Keratinocyte (primary cell): Measurements from ENCODE around the gene AP1S3. TPM values are rescaled to one million over a fixed set of nuclear protein-coding genes. Genes with fewer than 3 reads are reported as not detected.

Experiments used
- DNase-seq: peaks from one replicate; pipeline ENCODE4 v3.0.0-alpha.2; 2011; ENCODE audit warnings: low read depth, missing footprints, low spot score
- FAIRE-seq: peaks from 2 replicates; lab custom pipeline; 2011; peaks lifted over from hg19 to GRCh38; lab: Jason Lieb, UNC
- H2AFZ ChIP-seq: 2 replicates; pipeline ENCODE4 v1.6.0; 2012; ENCODE audit warnings: low read length, control low read depth, inconsistent platforms; ENCODE audit not compliant: control insufficient read depth
- H3K27ac ChIP-seq: 2 replicates; pipeline ENCODE4 v1.5.1; 2011; ENCODE audit warnings: low read length; ENCODE audit not compliant: control insufficient read depth, insufficient read depth
- H3K27me3 ChIP-seq: 3 replicates; pipeline ENCODE4 v1.6.0; 2011; ENCODE audit warnings: low read length; ENCODE audit not compliant: control insufficient read depth, insufficient read depth; ENCODE audit errors: extremely low read depth
- H3K36me3 ChIP-seq, 2 experiments: 2 replicates in 1 of 2; 3 replicates in 1 of 2; pipeline ENCODE4 v1.5.1; 2011; ENCODE audit warnings: low read length in 2 of 2, mild to moderate bottlenecking in 1 of 2; ENCODE audit not compliant: control insufficient read depth in 2 of 2, insufficient read depth in 2 of 2; ENCODE audit errors: extremely low read depth in 1 of 2
- H3K4me1 ChIP-seq: 3 replicates; pipeline ENCODE4 v1.5.1; 2011; ENCODE audit warnings: low read length; ENCODE audit not compliant: control insufficient read depth, insufficient read depth; ENCODE audit errors: extremely low read depth
- H3K4me2 ChIP-seq: 3 replicates; pipeline ENCODE4 v1.6.0; 2011; ENCODE audit warnings: low read depth, low read length; ENCODE audit not compliant: control insufficient read depth, insufficient read depth; ENCODE audit errors: extremely low read depth
- H3K4me3 ChIP-seq, 3 experiments: fragments of 200-600 bp in 1 of 3; sonication (generic) in 1 of 3; 2 replicates in 2 of 3; 3 replicates in 1 of 3; pipeline ENCODE4 v1.5.1; 2011 to 2016; ENCODE audit warnings: low read length in 3 of 3, mild to moderate bottlenecking in 3 of 3, control low read depth in 2 of 3, inconsistent platforms in 1 of 3, low read depth in 1 of 3, mixed read lengths in 1 of 3, mixed run types in 1 of 3, moderate library complexity in 1 of 3; ENCODE audit not compliant: control insufficient read depth in 2 of 3, insufficient read depth in 2 of 3; ENCODE audit errors: extremely low read depth in 1 of 3
- H3K79me2 ChIP-seq: 2 replicates; pipeline ENCODE4 v1.6.0; 2012; ENCODE audit warnings: low read length; ENCODE audit not compliant: control insufficient read depth, insufficient read depth
- H3K9ac ChIP-seq: 3 replicates; pipeline ENCODE4 v1.6.0; 2011; ENCODE audit warnings: low read length; ENCODE audit not compliant: control insufficient read depth, insufficient read depth; ENCODE audit errors: extremely low read depth
- H3K9me1 ChIP-seq: 3 replicates; pipeline ENCODE4 v1.6.0; 2011; ENCODE audit warnings: low read length; ENCODE audit not compliant: control insufficient read depth, insufficient read depth; ENCODE audit errors: extremely low read depth
- H3K9me3 ChIP-seq: 2 replicates; pipeline ENCODE4 v1.5.1; 2012; ENCODE audit warnings: low read depth, low read length; ENCODE audit not compliant: control insufficient read depth
- H4K20me1 ChIP-seq: 3 replicates; pipeline ENCODE4 v1.6.0; 2011; ENCODE audit warnings: low read length; ENCODE audit not compliant: control insufficient read depth, insufficient read depth; ENCODE audit errors: extremely low read depth
- EZH2 ChIP-seq: IDR thresholded peaks from one replicate; pipeline ENCODE4 v1.6.1; 2012; ENCODE audit warnings: inconsistent platforms, mild to moderate bottlenecking, low read length, moderate library complexity
- dilution Hi-C: fragments of 300-500 bp; cut with MboI; formaldehyde crosslinking; loops from one replicate; pipeline ENCODE4 v1.7.0; 2020; ENCODE audit warnings: low sequenced_read_pairs; ENCODE audit not compliant: extremely low pct_ligation_motif_present
- polyA minus RNA-seq, 3 experiments: library from RNA; depleted of rRNA, polyadenylated mRNA; stranded (reverse); fragments of >200 nt; gene quantifications; 1 replicate in 1 of 3; 2 replicates in 1 of 3; 3 replicates in 1 of 3; pipeline ENCODE4 v1.2.3, GENCODE V29; 2011
- polyA plus RNA-seq, 5 experiments: library from polyadenylated mRNA; depleted of rRNA in 3 of 5; stranded (reverse) in 3 of 5; stranded (forward) in 1 of 5; unstranded in 1 of 5; fragments of >200 nt; gene quantifications; 1 replicate in 1 of 5; 2 replicates in 3 of 5; 3 replicates in 1 of 5; pipeline versions ENCODE4 v1.2.1 to v1.2.3, GENCODE V29; 2011 to 2012; ENCODE audit warnings: missing spikeins in 2 of 5, low read depth in 1 of 5, low replicate concordance in 1 of 5
- TF ChIP-seq, protein P1 (sequence below), 3 experiments: IDR thresholded peaks in 1 of 3; conservative IDR thresholded peaks in 1 of 3; optimal IDR thresholded peaks in 1 of 3; 2 replicates in 2 of 3; 3 replicates in 1 of 3; pipeline versions ENCODE3 to v1.5.1; 2011; ENCODE audit warnings: low read length in 3 of 3, mild to moderate bottlenecking in 3 of 3, moderate library complexity in 2 of 3, control low read depth in 1 of 3, inconsistent platforms in 1 of 3; ENCODE audit not compliant: insufficient read depth in 2 of 3; ENCODE audit errors: extremely low read depth in 1 of 3

Gene AP1S3
- polyA plus RNA-seq (18.0 to 33.7 TPM (median 24.0 TPM) in 3 replicates), polyA minus RNA-seq (4.5 to 18.2 TPM (median 9.9 TPM) in 3 replicates)
- 28.2 TPM for polyA plus RNA-seq (2011; ENCODE audit: low read depth)
- polyA plus RNA-seq (2011; cell fraction: cytosol; rRNA removed) = 21.2 and 31.8 TPM in 2 replicates
- polyA plus RNA-seq (2011; cell fraction: nucleus; rRNA removed) = 16.8 and 22.6 TPM in 2 replicates
- 24.6 and 26.0 TPM in 2 replicates for polyA plus RNA-seq (2012; ENCODE audit: low replicate concordance)
- polyA minus RNA-seq (2011; cell fraction: cytosol; rRNA and poly(A)+ RNA removed) = 44.1 TPM
- polyA minus RNA-seq (2011; cell fraction: nucleus; rRNA and poly(A)+ RNA removed) = 34.5 and 40.1 TPM in 2 replicates

DNA sequence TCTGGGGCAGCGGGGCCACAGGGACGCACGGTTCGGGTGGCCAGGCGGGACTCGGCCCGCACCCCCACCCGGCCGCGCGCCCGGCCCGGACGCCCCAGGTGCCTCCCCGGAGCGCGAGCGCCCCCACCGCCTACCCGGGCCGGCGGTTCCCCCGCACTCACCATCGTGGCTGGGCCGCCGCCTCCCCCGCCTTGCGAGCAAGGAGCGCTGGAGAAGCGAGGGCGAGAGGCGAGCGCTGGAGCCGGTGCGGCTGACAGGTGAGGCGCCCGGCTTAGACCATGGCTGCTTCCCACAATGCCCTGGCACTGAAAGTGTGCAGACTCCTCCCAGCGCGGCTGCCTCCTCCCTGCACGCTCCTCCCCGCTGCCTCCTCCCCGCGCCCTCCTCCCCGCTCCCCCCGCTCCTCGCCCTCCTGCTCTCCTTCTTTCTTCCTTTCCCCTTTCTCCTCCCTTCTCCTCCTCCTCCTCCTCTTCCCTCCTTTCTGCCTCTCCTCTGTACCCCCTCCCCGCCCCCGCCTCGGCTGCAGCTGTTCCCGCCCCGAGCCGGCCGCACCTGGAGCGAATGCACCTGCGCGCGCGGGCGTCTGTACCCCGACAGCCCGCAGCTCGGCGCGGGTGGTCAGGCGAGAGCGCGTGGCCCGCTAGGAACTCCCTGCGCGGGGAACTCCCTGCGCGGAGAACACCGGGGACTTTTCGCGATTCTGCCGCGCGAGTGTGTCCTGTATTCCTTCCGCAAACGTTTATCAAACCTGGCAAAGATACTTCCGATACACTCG, at the start of gene AP1S3:
Gene AP1S3, minus strand, starts transcription at position 296 of the 775 bp plus-strand sequence. Its CDS starts 132 bp downstream, at position 164.
- H3K9me1 ChIP-seq = no peaks in the 10 kb centered on the region
- no peaks in the 10 kb centered on the region for H3K27me3 ChIP-seq
- peaks cover 0 to 6% of the 10 kb centered on the region in 2 experiments for H3K36me3 ChIP-seq
- H3K4me2 ChIP-seq = peak within 1 kb of the TSS; percentile 82
- peaks cover 27% of the 10 kb centered on the region for H3K4me1 ChIP-seq
- peak within 1 kb of the TSS; percentile 76 for H3K9ac ChIP-seq
- DNase-seq (no peak), FAIRE-seq (peak; percentile 23)
- H3K79me2 ChIP-seq = peaks cover 33% of the 10 kb centered on the region
- peak within 1 kb of the TSS; percentile 63 for H3K27ac ChIP-seq
- H4K20me1 ChIP-seq = no peaks in the 10 kb centered on the region
- peak within 1 kb of the TSS; percentile 84 for H2AFZ ChIP-seq
- TF ChIP-seq, protein P1, sequence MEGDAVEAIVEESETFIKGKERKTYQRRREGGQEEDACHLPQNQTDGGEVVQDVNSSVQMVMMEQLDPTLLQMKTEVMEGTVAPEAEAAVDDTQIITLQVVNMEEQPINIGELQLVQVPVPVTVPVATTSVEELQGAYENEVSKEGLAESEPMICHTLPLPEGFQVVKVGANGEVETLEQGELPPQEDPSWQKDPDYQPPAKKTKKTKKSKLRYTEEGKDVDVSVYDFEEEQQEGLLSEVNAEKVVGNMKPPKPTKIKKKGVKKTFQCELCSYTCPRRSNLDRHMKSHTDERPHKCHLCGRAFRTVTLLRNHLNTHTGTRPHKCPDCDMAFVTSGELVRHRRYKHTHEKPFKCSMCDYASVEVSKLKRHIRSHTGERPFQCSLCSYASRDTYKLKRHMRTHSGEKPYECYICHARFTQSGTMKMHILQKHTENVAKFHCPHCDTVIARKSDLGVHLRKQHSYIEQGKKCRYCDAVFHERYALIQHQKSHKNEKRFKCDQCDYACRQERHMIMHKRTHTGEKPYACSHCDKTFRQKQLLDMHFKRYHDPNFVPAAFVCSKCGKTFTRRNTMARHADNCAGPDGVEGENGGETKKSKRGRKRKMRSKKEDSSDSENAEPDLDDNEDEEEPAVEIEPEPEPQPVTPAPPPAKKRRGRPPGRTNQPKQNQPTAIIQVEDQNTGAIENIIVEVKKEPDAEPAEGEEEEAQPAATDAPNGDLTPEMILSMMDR (optimal IDR thresholded peaks at IDR 0.05 in 1 of 3, IDR thresholded peaks at IDR 0.05 in 1 of 3, conservative IDR thresholded peaks at IDR 0.05 in 1 of 3; ENCODE audit: extremely low read depth in 1 of 3, insufficient read depth in 2 of 3, low read length in 3 of 3) = peak in 1 of 3 experiments; percentile 22
- TF ChIP-seq EZH2 = no peak
- no peaks in the 10 kb centered on the region for H3K9me3 ChIP-seq
- dilution Hi-C loops = no loop called here
- H3K4me3 ChIP-seq = peak within 1 kb of the TSS; percentile 65 to 91 (median 85)

DNA sequence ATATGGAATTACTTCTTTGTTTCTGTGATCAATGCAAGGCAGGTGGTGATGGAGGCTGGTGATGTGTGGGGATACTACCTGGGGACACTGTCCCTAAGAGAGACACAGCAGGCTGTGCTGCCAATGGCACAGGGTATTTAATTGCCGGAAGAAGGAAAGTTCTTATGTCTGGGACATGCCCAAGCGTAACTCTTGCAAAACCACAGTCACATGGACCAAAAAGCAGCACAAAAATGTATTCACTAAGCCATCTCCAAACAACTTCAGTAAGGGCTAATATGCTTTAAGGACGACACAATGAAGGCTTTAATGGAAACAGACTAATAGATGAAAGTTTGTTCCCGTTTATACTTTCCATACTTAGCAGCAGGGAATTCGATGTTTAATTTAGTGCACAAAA, 49.7 kb upstream of the AP1S3 start:
- TF ChIP-seq, protein P1 (optimal IDR thresholded peaks at IDR 0.05 in 1 of 3, IDR thresholded peaks at IDR 0.05 in 1 of 3, conservative IDR thresholded peaks at IDR 0.05 in 1 of 3; ENCODE audit: extremely low read depth in 1 of 3, insufficient read depth in 2 of 3, low read length in 3 of 3) = no peak
- TF ChIP-seq EZH2 = no peak
- no peak overlapping the region for H3K9ac ChIP-seq
- H3K36me3 ChIP-seq = peaks cover 3 to 8% of the 10 kb centered on the region in 2 experiments
- peak overlapping the region; percentile 45 for H3K4me2 ChIP-seq
- no peak overlapping the region for H3K4me3 ChIP-seq
- peaks cover 2% of the 10 kb centered on the region for H3K9me3 ChIP-seq
- FAIRE-seq (peak; percentile 67), DNase-seq (no peak)
- dilution Hi-C loops = no loop called here
- peaks cover 12% of the 10 kb centered on the region for H3K4me1 ChIP-seq
- H4K20me1 ChIP-seq = no peaks in the 10 kb centered on the region
- no peaks in the 10 kb centered on the region for H3K79me2 ChIP-seq
- H3K9me1 ChIP-seq = no peaks in the 10 kb centered on the region
- no peaks in the 10 kb centered on the region for H3K27me3 ChIP-seq
- H2AFZ ChIP-seq = no peak overlapping the region
- H3K27ac ChIP-seq = peak overlapping the region; percentile 38
